Measurements from ENCODE around the gene ACSL1. TPM values are rescaled to one million over a fixed set of nuclear protein-coding genes. Genes with fewer than 3 reads are reported as not detected.

ACSL1 gene
- total RNA-seq, 2 donors from 2014 or later = 144 to 156 TPM

DNA sequence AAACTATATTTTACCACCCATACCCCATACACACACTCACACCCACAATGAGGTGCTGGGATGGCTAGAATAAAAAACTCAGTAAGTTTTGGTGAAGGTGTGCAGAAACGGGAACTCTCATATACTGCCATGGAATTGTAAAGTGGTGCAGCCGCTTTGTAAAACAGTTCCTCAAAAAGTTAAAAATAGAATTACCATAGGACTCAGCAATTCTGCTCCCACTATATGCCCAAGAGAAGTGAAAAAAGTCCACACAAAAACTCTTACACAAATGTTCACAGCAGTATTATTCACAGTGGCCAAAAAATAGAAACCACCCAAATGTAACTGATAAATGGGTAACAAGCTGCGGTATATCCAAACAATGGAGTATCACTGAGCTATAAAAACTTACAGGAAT lies 98.3 kb downstream of the ACSL1 start:
- H3K4me3 ChIP-seq = no peak overlapping the region
- no peaks in the 10 kb centered on the region for H3K4me1 ChIP-seq
- DNase-seq (ENCODE audit: low spot score) = no peak
- H3K9me3 ChIP-seq = no peaks in the 10 kb centered on the region
- H3K27ac ChIP-seq = no peak overlapping the region
- no peaks in the 10 kb centered on the region for H3K36me3 ChIP-seq
- H3K27me3 ChIP-seq = no peaks in the 10 kb centered on the region
- TF ChIP-seq, protein P1, sequence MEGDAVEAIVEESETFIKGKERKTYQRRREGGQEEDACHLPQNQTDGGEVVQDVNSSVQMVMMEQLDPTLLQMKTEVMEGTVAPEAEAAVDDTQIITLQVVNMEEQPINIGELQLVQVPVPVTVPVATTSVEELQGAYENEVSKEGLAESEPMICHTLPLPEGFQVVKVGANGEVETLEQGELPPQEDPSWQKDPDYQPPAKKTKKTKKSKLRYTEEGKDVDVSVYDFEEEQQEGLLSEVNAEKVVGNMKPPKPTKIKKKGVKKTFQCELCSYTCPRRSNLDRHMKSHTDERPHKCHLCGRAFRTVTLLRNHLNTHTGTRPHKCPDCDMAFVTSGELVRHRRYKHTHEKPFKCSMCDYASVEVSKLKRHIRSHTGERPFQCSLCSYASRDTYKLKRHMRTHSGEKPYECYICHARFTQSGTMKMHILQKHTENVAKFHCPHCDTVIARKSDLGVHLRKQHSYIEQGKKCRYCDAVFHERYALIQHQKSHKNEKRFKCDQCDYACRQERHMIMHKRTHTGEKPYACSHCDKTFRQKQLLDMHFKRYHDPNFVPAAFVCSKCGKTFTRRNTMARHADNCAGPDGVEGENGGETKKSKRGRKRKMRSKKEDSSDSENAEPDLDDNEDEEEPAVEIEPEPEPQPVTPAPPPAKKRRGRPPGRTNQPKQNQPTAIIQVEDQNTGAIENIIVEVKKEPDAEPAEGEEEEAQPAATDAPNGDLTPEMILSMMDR (IDR thresholded peaks at IDR 0.05) = no peak

DNA sequence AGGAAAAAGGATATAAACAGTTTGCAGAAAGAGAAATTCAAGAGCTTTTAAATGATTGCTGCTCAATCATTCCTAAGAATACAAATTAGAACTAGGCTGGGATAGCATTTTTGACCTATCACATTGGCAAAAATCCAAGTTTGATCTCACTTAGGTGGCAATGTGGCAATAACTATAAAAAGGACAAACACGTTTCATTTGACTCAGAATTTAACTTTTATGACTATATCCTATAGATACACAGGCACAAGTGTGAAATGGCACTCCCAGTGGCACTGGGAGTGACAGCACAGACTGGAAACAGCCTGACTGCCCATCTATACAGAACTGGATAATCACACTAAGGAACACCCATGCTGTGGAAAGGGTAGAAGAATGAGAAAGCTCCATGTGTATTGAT lies 103.0 kb downstream of the ACSL1 start:
- no peak overlapping the region for H3K27ac ChIP-seq
- DNase-seq (ENCODE audit: low spot score) = no peak
- H3K4me3 ChIP-seq = no peak overlapping the region
- H3K27me3 ChIP-seq = no peaks in the 10 kb centered on the region
- no peaks in the 10 kb centered on the region for H3K4me1 ChIP-seq
- TF ChIP-seq, protein P1 (IDR thresholded peaks at IDR 0.05) = no peak
- H3K9me3 ChIP-seq = no peaks in the 10 kb centered on the region
- H3K36me3 ChIP-seq = no peaks in the 10 kb centered on the region

DNA sequence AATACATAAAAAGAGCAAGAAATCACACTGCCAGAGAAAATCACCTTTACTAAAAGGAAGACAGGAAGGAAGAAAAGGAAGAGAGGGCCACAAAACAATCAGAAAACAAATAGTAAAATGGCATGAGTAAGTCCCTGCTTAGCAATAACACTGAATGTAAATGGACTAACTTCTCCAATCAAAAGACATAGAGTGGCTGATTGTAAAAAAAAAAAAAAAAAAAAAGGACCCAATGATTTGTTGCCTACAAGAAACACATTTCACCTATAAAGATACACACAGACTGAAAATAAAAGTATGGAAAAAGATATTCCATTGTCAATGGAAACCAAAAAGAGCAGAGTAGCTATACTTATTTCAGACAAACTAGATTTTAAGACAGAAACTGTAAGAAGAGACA lies 104.5 kb downstream of the ACSL1 start:
- DNase-seq (ENCODE audit: low spot score) = no peak
- Histone ChIP-seq H3K4me1 (no peaks in the 10 kb centered on the region), H3K9me3 (no peaks in the 10 kb centered on the region), H3K27me3 (no peaks in the 10 kb centered on the region), H3K27ac (no peak overlapping the region), H3K36me3 (no peaks in the 10 kb centered on the region), H3K4me3 (no peak overlapping the region)
- TF ChIP-seq, protein P1 (IDR thresholded peaks at IDR 0.05) = no peak

DNA sequence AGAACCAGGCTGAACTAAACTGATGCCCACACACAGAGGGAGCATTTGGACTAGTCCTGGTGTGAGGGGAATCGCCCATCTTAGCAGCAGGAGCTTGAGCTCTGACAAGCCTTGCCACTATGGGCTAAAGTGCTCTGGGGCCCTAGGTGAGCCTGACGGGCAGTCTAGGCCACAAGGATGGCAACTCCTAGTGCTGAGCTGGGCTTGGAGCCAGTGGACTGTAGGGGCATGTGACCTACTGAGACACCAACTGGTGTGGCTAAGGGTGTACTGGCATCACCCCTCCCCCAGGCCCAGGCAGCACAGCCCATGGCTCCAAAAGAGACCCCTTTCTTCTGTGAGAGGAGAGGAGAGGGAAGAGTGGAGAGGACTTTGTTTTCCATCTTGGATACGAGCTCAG lies 106.4 kb downstream of the ACSL1 start:
- no peaks in the 10 kb centered on the region for H3K27me3 ChIP-seq
- no peaks in the 10 kb centered on the region for H3K4me1 ChIP-seq
- H3K36me3 ChIP-seq = no peaks in the 10 kb centered on the region
- H3K9me3 ChIP-seq = no peaks in the 10 kb centered on the region
- no peak for DNase-seq (ENCODE audit: low spot score)
- H3K27ac ChIP-seq = no peak overlapping the region
- H3K4me3 ChIP-seq = no peak overlapping the region
- TF ChIP-seq, protein P1 (IDR thresholded peaks at IDR 0.05) = no peak

DNA sequence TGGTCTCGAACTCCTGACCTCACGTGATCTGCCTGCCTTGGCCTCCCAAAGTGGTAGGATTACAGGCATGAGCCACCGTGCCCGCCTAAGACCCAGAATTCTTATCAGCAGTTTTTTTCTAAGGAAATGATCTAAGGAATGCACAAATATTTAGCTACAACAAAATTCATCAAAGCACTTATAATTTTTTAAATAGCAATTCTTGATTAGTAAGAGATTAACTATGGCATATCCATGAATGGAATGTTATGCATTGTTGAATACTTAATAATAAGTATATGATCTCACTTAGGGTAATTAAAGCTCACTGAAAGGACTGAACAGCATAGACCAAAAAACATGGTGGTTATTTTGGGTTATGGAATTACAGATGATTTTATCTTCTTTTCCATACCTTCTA lies 110.2 kb downstream of the ACSL1 start:
- Histone ChIP-seq H3K9me3 (no peaks in the 10 kb centered on the region), H3K4me3 (no peak overlapping the region), H3K27me3 (no peaks in the 10 kb centered on the region), H3K4me1 (no peaks in the 10 kb centered on the region), H3K27ac (no peak overlapping the region), H3K36me3 (no peaks in the 10 kb centered on the region)
- no peak for DNase-seq (ENCODE audit: low spot score)
- TF ChIP-seq, protein P1 (IDR thresholded peaks at IDR 0.05) = no peak

DNA sequence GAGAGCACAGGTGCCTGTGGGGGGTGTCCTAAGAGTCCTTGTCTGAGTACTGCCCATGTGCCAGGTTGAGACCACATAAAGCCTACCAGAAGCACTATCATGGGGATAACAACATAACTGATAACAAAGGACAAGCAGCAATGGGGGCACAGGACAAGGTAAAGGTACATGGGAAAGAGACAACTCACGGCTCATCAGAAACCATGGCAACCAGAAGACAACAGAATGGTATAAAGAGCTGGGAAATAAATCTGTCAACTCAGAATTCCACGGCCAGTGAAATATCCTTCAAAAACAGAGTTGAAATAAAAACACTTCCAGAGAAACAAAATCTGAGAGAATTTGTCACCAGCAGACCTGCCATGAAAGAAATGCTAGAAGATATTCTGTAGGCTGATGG lies 111.9 kb downstream of the ACSL1 start:
- Histone ChIP-seq H3K36me3 (no peaks in the 10 kb centered on the region), H3K27ac (no peak overlapping the region), H3K4me3 (no peak overlapping the region), H3K4me1 (no peaks in the 10 kb centered on the region), H3K9me3 (no peaks in the 10 kb centered on the region), H3K27me3 (no peaks in the 10 kb centered on the region)
- no peak for DNase-seq (ENCODE audit: low spot score)
- TF ChIP-seq, protein P1 (IDR thresholded peaks at IDR 0.05) = no peak

Measured in right atrium auricular region (tissue), 2 donors.